GM23338 (cell line): ENCODE results near the gene LARGE1.

Source experiments
- CREB1 ChIP-seq: fragments of 250-450 bp; sonication (Bioruptor Pico); IDR thresholded peaks from 2 replicates; pipeline ENCODE4 v1.5.0; 2020; ENCODE audit warnings: low read depth, mild to moderate bottlenecking, moderate library complexity
- EZH2 ChIP-seq: fragments of 200-600 bp; sonication (generic); IDR thresholded peaks from one replicate; pipeline ENCODE4 v1.8.0; 2017; ENCODE audit warnings: antibody characterized with exemption, mild to moderate bottlenecking, low read depth; ENCODE audit not compliant: unreplicated experiment
- EZH2phosphoT487 ChIP-seq: fragments of 200-600 bp; sonication (generic); IDR thresholded peaks from one replicate; pipeline ENCODE4 v1.8.1; 2018; ENCODE audit warnings: antibody characterized with exemption; ENCODE audit not compliant: unreplicated experiment
- JUNB ChIP-seq: IDR thresholded peaks from one replicate; pipeline ENCODE4 v1.6.1; 2016; ENCODE audit warnings: antibody characterized with exemption; ENCODE audit not compliant: unreplicated experiment
- POLR2AphosphoS5 ChIP-seq: IDR thresholded peaks from 2 replicates; pipeline ENCODE4 v1.6.1; 2016; ENCODE audit warnings: antibody characterized with exemption, low read depth
- TF ChIP-seq, protein P1 (sequence below), 2 experiments: fragments of 200-600 bp in 1 of 2; sonication (generic) in 1 of 2; conservative IDR thresholded peaks; 2 replicates each; pipeline versions ENCODE4 v1.5.1 to v1.6.1; 2016 to 2017; ENCODE audit warnings: antibody characterized with exemption in 2 of 2, low read depth in 2 of 2, mild to moderate bottlenecking in 2 of 2, moderate library complexity in 1 of 2
- TF ChIP-seq, protein P2 (sequence below): IDR thresholded peaks from one replicate; pipeline ENCODE4 v1.6.1; 2018; ENCODE audit warnings: antibody characterized with exemption; ENCODE audit not compliant: unreplicated experiment

DNA sequence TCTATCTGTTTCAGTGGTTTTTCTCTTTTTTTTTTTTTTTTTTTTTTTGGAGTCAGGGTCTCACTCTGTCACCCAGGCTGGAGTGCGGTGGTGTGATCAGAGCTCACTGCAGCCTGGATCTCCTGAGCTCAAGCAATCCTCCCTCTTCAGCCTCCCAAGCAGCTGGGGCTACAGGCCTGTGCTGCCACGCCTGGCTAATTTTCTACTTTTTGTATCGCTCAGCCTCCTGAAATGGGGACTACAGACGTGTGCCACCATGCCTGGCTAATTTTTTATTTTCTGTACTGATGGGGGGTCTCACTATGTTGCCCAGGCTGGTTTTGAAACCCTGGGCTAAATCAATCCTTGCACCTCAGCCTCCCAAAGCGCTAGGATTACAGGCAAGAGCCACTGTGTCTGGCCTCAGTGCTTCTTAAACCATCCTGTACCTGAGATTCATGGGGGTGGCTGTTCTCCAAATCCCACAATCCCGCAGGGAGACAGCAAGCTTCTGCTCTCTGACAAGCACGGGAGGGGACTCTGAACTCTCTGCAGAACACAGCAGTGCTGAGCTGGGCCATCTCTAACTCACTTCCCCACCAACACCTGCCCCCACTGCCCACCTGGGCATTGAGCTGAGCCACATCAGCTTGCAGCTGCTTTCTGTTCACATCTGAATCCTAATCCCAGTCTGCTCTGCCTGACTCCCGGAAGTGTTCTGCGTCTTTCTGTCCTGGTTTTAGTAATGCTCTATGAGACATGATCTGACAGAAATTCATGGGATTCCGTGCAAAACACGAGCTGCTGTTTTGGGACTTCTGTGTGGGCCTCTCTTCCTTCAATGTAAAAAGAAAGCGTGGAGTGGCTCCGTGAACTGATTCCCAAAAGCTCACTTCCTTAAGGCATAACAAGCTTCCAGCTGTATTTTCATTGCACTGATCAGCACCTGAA lies 400.0 kb downstream of the LARGE1 start:
- no peak for TF ChIP-seq POLR2AphosphoS5
- no peak for TF ChIP-seq EZH2phosphoT487
- TF ChIP-seq, protein P1, sequence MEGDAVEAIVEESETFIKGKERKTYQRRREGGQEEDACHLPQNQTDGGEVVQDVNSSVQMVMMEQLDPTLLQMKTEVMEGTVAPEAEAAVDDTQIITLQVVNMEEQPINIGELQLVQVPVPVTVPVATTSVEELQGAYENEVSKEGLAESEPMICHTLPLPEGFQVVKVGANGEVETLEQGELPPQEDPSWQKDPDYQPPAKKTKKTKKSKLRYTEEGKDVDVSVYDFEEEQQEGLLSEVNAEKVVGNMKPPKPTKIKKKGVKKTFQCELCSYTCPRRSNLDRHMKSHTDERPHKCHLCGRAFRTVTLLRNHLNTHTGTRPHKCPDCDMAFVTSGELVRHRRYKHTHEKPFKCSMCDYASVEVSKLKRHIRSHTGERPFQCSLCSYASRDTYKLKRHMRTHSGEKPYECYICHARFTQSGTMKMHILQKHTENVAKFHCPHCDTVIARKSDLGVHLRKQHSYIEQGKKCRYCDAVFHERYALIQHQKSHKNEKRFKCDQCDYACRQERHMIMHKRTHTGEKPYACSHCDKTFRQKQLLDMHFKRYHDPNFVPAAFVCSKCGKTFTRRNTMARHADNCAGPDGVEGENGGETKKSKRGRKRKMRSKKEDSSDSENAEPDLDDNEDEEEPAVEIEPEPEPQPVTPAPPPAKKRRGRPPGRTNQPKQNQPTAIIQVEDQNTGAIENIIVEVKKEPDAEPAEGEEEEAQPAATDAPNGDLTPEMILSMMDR (conservative IDR thresholded peaks at IDR 0.05; ENCODE audit: low read depth in 2 of 2): no peak
- TF ChIP-seq EZH2: no peak
- TF ChIP-seq JUNB: no peak
- TF ChIP-seq, protein P2, sequence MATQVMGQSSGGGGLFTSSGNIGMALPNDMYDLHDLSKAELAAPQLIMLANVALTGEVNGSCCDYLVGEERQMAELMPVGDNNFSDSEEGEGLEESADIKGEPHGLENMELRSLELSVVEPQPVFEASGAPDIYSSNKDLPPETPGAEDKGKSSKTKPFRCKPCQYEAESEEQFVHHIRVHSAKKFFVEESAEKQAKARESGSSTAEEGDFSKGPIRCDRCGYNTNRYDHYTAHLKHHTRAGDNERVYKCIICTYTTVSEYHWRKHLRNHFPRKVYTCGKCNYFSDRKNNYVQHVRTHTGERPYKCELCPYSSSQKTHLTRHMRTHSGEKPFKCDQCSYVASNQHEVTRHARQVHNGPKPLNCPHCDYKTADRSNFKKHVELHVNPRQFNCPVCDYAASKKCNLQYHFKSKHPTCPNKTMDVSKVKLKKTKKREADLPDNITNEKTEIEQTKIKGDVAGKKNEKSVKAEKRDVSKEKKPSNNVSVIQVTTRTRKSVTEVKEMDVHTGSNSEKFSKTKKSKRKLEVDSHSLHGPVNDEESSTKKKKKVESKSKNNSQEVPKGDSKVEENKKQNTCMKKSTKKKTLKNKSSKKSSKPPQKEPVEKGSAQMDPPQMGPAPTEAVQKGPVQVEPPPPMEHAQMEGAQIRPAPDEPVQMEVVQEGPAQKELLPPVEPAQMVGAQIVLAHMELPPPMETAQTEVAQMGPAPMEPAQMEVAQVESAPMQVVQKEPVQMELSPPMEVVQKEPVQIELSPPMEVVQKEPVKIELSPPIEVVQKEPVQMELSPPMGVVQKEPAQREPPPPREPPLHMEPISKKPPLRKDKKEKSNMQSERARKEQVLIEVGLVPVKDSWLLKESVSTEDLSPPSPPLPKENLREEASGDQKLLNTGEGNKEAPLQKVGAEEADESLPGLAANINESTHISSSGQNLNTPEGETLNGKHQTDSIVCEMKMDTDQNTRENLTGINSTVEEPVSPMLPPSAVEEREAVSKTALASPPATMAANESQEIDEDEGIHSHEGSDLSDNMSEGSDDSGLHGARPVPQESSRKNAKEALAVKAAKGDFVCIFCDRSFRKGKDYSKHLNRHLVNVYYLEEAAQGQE: no peak
- TF ChIP-seq CREB1 (CRISPR knock-in tag): no peak
